ENCODE results near the gene FLT1. TPM values are rescaled to one million over a fixed set of nuclear protein-coding genes. Genes with fewer than 3 reads are reported as not detected.

FLT1 gene
- total and polyA plus RNA-seq, 2 experiments from 2014 or later = 7.5 to 14.8 TPM

DNA sequence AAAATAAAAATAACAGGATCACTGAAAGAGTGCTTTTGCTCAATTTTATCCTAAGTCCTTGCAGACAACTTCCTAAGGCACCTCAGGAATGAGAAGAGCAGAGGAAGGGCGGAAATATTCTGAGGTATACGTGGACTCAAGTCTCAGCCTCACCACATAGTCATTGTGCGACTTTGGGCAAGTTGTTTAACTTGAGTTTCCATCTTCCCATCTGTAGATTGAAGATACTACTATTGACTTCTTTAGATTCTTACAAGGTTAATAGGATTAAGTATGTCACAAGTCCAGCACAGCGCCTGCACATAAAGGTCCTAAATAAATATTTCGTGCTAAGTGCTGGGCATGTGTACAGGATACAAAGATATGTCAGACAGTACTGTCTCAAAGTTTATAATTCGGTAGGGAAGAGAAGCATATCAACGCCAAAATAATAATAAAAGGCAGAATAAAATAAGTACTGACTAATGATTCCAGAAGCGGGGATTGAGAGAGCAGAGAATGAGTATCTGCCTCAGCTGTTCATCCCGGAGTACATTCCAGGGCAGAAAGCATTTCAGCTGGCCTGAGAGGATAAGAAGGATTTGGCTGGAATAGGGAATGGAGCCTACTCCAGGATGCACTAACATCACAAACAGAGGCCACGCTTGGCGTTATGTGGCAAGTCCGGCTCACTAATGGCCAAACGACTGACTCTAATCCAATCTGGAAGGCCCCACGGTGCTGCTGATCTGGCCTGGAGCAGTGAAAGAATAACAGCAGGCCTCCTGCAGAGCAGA is 139.7 kb downstream of the FLT1 start:
- no peak for DNase-seq (ENCODE audit: low read depth in 1 of 2, low spot score in 1 of 2)
- TF ChIP-seq, protein P1, sequence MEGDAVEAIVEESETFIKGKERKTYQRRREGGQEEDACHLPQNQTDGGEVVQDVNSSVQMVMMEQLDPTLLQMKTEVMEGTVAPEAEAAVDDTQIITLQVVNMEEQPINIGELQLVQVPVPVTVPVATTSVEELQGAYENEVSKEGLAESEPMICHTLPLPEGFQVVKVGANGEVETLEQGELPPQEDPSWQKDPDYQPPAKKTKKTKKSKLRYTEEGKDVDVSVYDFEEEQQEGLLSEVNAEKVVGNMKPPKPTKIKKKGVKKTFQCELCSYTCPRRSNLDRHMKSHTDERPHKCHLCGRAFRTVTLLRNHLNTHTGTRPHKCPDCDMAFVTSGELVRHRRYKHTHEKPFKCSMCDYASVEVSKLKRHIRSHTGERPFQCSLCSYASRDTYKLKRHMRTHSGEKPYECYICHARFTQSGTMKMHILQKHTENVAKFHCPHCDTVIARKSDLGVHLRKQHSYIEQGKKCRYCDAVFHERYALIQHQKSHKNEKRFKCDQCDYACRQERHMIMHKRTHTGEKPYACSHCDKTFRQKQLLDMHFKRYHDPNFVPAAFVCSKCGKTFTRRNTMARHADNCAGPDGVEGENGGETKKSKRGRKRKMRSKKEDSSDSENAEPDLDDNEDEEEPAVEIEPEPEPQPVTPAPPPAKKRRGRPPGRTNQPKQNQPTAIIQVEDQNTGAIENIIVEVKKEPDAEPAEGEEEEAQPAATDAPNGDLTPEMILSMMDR (IDR thresholded peaks at IDR 0.05; ENCODE audit: low read depth, low read length) = no peak
- no peaks in the 10 kb centered on the region for H3K36me3 ChIP-seq
- H3K9me3 ChIP-seq (ENCODE audit: low read depth) = no peaks in the 10 kb centered on the region
- H3K4me1 ChIP-seq (ENCODE audit: low read depth) = peaks cover 27% of the 10 kb centered on the region
- H3K27me3 ChIP-seq = no peaks in the 10 kb centered on the region
- H3K4me3 ChIP-seq = no peak overlapping the region
- no peak overlapping the region for H3K27ac ChIP-seq

DNA sequence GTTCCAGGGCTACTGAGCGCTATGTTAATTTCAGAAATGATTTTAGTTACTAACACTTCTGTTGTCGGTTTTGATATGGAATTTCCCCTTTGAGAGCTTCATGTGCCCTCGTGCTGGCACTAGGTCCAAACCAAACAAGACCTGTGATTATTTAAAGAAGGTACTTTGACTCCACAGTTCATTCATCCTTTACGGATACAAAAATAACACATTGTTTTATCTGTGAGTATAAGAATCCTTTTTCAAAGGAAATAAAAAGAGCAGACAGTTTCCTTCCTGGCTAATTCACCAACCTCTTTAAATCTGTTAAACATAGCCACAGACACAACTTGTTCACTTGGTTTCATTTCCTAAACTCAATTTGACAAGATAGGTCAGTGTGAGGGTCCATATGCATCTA is 141.2 kb downstream of the FLT1 start:
- no peaks in the 10 kb centered on the region for H3K27me3 ChIP-seq
- H3K27ac ChIP-seq = no peak overlapping the region
- no peak for DNase-seq (ENCODE audit: low read depth in 1 of 2, low spot score in 1 of 2)
- TF ChIP-seq, protein P1 (IDR thresholded peaks at IDR 0.05; ENCODE audit: low read depth, low read length) = no peak
- no peak overlapping the region for H3K4me3 ChIP-seq
- peaks cover 40% of the 10 kb centered on the region for H3K4me1 ChIP-seq (ENCODE audit: low read depth)
- no peaks in the 10 kb centered on the region for H3K9me3 ChIP-seq (ENCODE audit: low read depth)
- H3K36me3 ChIP-seq = no peaks in the 10 kb centered on the region

DNA sequence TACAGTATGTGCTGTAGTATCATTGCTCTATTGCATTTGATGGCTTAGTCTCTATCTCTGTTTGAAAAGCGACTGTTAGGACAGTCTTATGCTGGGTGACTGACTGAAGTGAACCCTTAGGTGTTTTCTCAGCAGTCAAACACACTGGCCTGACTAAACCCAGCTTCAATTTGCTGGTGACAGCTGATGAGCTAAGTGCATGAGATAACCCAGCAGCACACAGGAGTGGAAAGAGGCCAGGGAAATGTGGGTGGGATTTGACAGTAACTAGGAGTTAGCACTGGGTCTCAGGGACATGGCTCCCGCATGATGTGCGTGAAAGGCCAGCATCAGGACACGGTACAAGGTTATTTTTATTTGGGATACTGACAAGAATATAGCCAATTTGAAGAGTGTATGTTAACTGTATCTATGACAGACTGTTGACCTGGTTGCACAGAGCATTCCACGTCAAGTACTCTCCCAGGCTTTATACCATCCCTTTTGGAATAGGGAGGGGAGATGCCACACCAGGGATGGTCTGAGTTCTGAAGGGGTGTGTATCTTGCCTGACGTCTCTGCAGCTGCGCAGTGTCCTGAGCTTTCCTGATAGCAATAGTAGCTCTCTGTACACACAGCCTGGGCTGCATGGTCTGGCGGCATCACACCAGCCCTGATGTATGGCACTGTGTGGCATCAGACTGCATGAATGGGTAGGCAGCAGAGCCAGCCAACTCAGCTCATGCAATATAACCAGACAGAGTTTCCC is 144.8 kb downstream of the FLT1 start:
- Histone ChIP-seq H3K36me3 (no peaks in the 10 kb centered on the region), H3K4me1 (ENCODE audit: low read depth) (peaks cover 25% of the 10 kb centered on the region), H3K9me3 (ENCODE audit: low read depth) (no peaks in the 10 kb centered on the region), H3K27me3 (no peaks in the 10 kb centered on the region), H3K27ac (peak overlapping the region; percentile 52), H3K4me3 (no peak overlapping the region)
- TF ChIP-seq, protein P1 (IDR thresholded peaks at IDR 0.05; ENCODE audit: low read depth, low read length) = no peak
- DNase-seq (ENCODE audit: low read depth in 1 of 2, low spot score in 1 of 2) = peak in 1 of 2 donors; percentile 80

DNA sequence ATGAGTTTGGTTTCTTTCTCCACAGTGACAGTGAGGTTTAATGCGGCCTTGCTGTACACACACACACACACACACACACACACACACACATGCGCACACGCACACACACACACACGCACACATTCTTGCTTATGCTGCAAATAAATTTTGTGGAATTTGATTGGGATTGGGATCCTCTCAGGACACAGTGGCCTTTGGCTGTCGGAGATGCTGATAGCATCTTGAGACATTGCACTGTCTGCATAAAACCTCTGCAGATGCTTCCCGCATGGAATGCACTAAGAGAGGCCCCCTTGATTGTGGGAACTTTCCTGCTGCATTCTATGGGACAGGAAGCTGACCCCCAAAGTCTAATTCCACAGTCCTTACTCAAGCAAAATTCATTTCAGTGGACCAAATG is 145.6 kb downstream of the FLT1 start:
- DNase-seq (ENCODE audit: low read depth in 1 of 2, low spot score in 1 of 2) = no peak
- H3K4me1 ChIP-seq (ENCODE audit: low read depth) = peaks cover 26% of the 10 kb centered on the region
- H3K27me3 ChIP-seq = no peaks in the 10 kb centered on the region
- H3K9me3 ChIP-seq (ENCODE audit: low read depth) = no peaks in the 10 kb centered on the region
- no peak overlapping the region for H3K4me3 ChIP-seq
- no peaks in the 10 kb centered on the region for H3K36me3 ChIP-seq
- H3K27ac ChIP-seq = peak overlapping the region; percentile 52
- TF ChIP-seq, protein P1 (IDR thresholded peaks at IDR 0.05; ENCODE audit: low read depth, low read length) = no peak

DNA sequence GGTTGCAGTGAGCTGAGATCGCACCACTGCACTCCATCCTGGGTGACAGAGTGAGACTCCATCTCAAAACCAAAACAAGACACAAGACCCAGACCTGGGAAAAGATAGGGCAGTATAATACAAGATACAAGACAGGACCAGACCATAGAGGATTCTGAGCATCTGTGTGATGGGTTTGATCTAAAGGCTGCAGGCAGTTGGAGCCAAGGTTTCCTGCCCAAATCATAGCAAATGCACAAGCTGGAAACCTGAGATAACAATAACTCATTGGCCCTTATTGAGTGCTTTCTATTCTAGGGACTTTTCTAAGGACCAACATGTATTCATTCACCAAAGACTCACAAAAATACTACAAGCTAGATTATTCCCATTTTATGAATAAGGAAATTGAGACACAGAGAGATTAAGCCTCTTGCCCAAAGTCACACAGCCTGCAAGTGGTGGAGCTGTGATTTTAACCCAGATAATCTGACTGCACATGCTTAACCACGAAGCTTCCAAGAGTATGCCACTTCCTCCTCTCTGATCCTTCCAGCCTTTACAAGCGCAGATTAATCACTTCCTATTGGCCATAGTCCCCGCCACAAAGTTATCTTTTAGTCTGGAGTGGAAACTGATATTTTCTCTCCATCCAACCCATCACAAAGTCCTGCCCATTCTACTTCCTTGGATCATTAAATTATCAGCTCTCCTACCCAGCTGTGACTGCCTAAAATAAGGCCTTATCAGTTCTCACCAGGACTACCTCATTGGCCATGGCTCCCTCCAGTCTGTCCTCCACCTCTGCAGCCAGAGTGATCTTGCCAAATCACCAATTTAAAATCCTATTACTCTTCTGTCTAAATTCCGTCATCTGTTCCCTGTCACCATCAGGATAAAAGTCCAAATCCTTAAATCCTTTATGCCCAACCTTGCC is 147.2 kb downstream of the FLT1 start:
- Histone ChIP-seq H3K4me1 (ENCODE audit: low read depth) (peaks cover 25% of the 10 kb centered on the region), H3K4me3 (no peak overlapping the region), H3K36me3 (no peaks in the 10 kb centered on the region), H3K27me3 (no peaks in the 10 kb centered on the region), H3K27ac (no peak overlapping the region), H3K9me3 (ENCODE audit: low read depth) (no peaks in the 10 kb centered on the region)
- TF ChIP-seq, protein P1 (IDR thresholded peaks at IDR 0.05; ENCODE audit: low read depth, low read length) = no peak
- DNase-seq (ENCODE audit: low read depth in 1 of 2, low spot score in 1 of 2) = no peak

All from cardiac muscle cell (in vitro differentiated cells and primary cell).